Hippocampal formation (tissue), 2 donors: Measurements from ENCODE around the gene TXLNA.

ENCODE experiments used
- DNase-seq, 2 donors: peaks; one replicate each; lab custom pipeline; 2025; lab: John Stamatoyannopoulos, UW

The TXLNA gene

DNA sequence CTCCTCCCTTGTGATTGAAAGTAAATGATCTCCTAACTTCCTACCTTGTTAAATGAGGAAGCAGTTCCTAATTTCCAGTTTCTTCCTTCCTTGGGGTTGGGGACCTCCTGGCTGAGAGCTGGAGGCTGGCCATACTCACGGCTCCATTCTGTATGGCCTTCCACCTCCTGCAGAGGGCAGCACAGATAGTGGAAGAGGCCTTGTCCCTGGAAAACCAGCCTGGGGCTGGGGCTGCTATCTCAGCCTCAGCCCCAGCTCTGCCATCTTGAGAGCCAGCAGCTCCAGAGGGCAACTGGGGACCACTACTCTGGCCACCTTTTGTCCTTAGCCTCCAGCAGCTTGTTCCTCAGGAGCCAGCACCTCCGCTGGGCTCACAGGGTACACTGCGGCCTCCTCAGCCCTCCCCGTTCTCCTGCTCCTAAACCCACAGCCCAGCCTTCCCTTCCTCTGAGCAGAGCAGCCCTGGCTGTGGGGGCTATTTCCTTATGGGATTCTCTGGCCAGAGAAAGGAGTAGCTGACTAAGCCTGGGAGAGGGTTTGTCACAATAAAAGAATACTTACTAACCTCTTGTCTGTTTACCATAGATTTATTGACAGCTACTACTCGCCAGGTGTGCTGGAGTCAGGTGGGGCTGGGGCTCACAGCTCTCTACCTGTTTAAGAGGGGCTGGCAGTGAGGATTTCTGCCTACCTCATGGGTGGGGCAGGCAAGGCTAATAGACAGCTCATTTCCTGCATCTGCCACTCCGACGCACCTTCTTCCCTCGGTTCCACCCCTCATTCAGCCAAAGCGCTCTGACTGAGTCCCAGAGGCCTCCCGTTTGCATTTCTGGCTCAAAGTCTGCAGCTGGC, 36.4 kb downstream of the TXLNA start:
- peak; percentile 15 to 20 for DNase-seq

DNA sequence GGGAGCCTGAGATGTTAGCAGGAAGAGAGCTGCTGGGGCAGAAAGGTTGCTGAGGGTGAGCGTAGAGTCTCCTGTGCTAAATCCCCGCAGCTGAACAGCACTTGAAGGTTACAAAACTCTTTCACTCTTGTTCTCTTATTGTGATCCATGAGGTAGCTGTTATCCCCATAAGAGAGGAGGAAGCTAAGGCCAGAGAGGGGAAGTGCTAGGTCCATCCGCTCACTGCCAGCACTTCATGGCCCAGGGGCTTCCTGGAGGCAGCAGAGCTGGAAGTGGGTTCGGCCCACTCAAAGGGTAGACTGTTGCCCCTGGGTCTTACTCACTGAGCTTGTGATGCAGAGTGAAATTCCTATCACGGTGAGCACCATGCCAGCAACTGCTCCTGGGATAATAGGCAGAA, 37.1 kb downstream of the TXLNA start:
- no peak for DNase-seq

DNA sequence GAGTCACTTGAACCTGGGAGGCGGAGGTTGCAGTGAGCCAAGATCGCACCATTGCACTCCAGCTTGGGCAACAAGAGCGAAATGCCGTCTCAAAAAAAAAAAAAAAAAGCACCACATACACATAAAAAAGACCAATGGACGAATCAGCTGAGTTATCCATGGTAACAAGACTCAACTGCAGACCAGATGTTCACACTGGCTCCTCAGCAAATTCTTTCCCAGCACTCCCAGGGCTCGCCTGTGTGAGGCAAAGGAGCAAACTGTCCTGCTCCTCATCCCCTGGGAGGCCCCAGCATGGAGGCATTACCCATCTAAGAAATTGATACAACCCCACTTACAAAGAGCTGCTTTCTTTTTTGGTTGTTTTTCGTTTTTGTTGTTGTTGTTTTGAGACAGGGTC, 39.5 kb downstream of the TXLNA start:
- DNase-seq = no peak

DNA sequence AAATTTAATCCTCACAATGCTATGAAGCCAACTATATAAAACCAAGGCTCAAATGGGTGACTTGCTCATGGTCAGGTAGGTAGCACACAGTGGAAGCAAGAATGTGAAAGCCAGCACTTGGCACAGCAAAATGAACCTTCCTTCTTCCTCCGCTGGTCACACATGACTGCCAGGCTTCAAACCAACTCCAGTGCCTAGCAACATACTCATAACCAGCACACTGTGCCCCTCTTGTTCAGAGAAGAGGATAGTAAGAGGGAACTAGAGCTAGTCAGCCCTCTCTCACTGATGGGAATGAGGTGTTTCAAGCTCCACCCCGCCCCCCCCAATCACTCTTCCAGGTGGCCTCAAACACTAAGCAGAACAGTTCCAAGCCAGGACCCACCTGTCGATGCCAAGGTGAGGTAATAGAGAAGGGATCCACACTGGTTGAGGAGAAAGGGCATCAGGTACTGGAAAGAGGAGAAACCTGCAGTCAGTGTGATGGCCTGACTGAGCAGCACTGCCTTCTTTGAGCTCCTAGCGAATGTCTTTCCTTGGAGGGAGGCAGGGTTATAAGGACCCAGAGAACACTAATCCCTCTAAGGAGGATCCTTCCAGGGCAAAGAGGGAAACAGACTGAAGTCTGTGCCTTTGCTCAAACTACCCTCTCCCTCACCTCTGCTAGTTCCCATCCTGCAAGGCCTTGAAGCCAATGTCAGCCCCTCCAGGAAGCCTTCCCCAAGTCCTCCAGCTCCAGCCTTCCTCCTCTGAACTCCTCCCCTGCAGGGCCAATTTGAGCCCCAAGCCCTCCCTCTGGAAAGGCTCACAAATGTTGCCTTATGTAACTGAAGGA, 41.5 kb downstream of the TXLNA start:
- no peak for DNase-seq

DNA sequence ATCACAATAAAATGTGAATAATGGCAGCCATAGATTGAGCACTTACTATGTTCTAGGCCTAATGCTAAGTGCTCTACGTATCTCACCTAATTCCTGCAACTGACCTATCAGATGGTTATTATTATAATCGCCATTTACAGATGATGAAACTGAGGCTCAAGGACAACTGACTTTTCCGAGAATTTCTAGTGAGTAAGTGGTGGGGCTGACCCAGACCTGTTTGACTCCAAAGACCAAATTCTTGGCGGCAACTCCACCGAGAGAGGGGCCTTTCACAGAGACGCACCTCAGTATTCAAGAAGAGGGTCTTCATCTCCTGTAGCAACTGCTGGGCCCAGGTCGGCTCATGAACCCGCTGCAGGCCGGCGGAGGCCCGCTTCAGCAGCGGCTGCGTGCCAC, 42.1 kb downstream of the TXLNA start:
- no peak for DNase-seq

DNA sequence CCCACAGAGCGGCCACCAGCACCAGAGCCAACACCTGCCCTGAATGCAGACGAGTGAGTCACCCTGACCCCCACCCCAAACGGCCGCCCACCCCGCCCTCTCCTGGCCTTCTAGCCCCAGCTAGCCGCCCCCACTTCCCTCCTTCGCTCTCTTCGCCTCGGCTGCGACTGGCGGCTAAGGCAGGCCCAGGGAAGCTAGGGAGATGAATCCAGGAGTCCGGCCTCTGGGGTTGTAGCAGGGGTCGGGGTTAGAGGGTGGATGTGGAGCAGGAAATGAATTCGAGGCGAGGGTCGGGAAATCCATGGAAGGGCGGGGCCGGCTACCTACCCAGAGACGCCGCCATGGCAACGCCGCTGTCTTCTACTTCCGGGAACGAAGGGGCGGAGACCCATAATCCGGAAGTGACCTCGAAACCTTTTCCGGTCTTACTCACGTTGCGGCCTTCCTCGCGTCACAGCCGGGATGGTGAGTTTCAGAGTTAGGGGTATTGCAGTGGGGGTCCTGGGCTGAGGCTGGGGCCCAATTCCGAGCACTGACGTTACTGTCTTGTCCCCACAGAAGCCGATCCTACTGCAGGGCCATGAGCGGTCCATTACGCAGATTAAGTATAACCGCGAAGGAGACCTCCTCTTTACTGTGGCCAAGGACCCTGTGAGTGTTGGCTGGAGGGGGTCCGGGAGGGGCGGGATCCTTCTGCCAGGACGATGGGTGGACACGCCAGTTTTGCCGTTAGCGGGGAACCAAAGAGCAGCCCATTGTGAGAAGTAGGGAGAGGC, 42.7 kb downstream of the TXLNA start, which contains the start of the genes EIF3I and TMEM234:
TSS of gene EIF3I (plus strand) at position 428 of the 776 bp plus-strand sequence. CDS start at position 463, 35 bp downstream.
TSS of gene TMEM234 (minus strand) at position 374 of the 776 bp plus-strand sequence. CDS start at position 343, 31 bp downstream.
- DNase-seq = peak; percentile 77 to 84

DNA sequence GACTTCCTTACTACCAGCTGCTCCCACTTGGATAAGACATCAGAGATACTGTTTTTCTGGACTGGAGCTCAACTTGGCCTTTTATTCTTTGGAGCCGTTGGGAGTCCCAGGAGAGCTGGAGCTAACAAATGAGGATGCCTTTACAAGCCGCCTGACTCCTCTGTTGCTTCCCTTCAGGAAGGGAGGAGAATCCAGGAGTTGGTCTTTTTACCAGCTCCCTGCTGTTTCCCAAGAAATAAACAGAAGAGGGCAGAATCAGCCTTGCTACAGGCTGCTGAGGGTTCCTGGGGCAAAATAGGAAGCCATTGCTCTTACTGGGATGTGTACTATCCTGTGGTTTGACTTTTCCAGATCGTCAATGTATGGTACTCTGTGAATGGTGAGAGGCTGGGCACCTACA, 44.2 kb downstream of the TXLNA start:
- DNase-seq = no peak

DNA sequence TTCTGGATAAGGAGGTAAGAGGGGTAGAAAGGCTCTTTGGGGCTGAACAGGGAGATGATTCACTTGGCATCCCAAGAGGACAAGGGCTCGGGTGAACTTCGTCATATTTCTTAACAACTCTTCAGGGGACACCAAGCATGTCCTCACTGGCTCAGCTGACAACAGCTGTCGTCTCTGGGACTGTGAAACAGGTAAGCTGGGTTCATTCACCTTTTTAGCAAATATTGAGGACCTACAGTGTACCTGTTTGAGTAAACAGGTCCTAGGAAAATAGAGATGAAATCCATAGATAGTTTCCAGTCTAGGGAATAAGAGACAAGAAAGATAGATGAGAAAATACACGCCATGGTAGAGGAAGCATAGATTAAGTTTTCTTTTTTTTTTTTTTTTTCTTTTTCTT, 44.8 kb downstream of the TXLNA start:
- no peak for DNase-seq

DNA sequence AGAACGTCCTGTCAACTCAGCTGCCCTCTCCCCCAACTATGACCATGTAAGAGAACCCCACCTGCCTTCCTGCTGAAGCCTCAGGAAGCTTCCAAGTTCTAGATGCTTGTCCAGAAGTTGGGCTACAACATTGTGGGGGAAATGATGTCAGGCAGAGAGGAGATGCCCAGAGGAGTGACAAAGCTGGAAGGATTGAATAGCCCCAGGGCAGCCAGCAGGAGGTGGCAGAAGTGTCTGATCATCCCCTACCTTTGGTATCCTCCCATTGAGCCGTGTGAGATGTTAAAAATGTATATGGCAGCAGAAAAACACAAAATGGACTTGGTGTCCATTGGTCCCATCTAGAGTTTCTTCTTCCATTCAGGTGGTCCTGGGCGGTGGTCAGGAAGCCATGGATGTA, 49.3 kb downstream of the TXLNA start:
- no peak for DNase-seq

DNA sequence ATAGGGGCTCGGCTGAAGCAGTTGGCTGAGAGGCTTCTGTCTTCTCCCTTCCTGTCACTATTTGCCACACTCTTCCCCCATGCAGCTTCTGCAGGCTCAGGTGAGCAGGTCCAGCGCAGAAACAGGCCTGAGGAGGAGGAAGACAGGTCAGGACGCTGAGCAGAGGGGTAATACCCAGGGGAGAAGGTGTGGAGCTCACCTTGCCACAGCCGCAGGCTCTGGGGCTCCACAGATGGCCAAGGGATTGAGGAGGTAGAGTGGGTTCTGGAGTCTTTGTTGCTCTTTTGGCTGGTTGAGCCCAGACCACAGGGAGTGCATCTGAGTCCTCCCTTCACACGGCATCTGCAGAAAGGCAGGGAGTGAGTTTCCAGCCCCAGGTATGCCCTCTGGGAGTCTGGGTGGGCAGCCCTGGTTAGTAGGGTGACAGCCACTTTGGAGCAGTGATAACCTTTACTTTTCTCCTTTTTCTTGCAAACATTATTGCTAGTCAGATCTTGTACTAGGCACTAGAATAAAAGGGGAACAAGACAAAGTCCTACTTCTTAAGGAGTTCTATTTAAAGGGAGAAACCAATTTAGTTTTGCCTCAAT, 52.5 kb downstream of the TXLNA start:
- DNase-seq = no peak

DNA sequence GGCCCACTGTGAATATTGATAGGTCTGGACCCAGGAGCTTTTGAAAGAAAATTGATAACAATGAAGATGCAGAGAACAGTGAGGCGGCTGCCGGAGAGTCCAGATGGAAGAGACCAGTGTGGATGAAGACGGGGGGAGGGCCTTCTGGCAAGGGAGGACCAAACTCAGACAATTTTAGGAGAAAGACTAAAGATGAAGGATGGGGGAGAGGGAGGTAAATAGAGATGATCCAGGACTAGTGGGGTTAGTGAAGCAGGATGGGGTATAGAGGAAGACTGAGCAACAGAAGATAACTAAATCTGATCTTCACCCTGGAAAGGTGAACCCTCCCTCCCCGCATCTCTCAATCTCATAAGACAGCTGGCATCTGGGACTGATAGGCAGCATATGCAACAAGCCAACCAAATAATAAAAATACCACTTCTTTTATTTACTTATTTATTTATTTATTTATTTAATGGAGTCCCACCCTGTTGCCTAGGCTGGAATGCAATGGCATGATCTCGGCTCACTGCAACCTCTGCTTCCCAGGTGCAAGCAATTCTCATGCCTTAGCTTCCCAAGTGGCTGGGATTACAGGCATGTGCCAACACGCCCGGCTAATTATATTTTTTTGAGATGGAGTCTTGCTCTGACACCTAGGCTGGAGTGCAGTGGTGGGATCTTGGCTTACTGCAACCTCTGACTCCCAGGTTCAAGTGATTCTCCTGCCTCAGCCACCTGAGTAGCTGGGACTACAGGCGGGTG, 53.3 kb downstream of the TXLNA start:
- DNase-seq = no peak

DNA sequence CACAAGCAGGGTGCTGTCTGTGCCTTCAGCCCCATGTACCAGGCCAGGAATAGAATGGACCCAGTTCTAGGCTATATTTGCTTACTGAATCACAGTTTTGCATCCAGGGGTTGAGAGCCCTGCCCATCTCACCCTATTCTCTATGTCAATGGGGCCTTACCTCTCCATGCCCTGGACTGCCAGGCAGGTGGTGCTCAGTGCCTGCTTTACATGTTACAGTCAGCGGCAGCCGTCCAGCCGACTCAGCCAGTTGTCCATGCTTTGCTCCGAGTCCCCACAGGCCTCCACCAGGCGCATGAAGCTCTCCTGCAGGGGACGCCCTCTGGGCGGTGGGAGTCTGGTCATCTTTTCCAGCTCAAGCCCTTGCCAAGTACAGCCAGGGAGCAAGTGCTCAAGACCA, 55.3 kb downstream of the TXLNA start:
- DNase-seq = no peak

DNA sequence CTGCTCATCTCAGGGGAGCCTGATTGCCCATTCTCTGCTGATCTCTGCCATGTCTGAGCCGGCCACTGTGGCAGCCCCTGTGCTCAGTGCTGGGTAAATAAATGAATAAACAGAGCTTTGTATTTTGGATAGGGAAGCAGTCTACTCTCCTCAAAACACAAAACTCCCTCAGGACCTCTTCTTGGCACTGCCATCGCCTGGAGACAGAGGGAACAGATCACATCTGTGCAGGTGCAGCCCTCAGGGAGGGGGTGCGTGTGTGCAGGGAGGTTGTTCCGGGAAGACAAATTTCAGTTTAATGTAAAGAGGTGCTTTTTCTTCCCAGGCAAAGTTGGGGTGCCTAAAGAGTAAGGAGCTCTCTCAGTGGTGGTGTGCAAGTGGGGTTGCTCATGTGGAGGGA, 59.9 kb downstream of the TXLNA start:
- no peak for DNase-seq

DNA sequence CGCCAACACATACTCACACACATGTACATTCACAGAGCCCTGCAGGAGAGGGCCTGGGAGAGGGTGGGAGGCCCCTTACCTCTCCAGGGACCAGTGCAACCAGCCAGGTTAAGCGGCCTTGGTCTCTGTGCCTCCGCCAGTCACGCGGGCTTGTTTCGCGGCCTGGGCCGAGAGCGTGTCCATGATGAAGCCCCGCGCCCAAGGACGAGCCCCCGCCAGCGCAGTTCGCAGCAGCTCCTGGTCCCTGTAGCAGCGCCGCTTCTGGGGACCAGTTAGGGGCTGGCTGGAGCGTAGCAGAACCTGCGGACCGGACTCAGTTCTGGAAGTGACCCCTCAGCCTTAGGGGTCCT, 60.3 kb downstream of the TXLNA start:
- no peak for DNase-seq

DNA sequence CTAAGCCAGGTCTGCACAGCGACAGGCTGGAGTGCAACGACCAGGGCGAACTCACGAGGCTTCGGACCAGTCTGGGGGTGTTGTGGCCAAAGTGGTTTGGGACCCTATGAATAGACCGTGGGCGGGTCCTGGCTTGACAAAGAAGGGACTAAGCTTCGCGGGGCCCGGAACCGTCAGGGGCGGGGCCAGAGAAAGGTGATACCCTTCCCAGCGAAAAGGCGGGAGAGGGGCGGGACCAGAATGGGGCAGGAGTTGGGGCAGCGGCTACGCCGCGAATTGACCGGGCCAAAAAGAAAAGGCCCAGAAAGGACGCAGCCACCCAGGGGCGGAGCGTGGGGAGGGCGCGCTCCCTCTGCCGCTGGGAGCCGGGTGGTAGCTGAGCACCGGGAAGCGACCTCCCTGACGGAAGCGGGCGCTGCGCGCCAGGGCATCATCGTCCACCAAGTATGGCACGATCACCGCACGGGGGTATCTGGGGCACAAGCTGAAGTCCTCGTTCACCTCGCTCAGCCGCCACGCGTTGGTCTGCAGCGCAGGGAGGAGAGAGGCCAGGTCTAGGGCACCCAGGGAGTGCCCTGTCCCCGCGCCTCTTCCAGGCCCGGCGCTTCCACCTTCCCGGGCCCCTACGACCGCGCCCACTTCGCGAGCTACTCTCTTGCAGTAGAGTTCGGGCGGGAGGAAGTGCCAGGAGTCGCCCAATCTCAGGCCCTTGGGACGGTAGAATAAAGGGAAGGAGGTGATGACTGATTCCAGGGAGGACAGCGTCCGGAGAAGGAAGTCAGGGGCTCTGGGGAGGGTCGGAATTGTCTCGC, 60.9 kb downstream of the TXLNA start:
- peak; percentile 4 to 44 for DNase-seq

DNA sequence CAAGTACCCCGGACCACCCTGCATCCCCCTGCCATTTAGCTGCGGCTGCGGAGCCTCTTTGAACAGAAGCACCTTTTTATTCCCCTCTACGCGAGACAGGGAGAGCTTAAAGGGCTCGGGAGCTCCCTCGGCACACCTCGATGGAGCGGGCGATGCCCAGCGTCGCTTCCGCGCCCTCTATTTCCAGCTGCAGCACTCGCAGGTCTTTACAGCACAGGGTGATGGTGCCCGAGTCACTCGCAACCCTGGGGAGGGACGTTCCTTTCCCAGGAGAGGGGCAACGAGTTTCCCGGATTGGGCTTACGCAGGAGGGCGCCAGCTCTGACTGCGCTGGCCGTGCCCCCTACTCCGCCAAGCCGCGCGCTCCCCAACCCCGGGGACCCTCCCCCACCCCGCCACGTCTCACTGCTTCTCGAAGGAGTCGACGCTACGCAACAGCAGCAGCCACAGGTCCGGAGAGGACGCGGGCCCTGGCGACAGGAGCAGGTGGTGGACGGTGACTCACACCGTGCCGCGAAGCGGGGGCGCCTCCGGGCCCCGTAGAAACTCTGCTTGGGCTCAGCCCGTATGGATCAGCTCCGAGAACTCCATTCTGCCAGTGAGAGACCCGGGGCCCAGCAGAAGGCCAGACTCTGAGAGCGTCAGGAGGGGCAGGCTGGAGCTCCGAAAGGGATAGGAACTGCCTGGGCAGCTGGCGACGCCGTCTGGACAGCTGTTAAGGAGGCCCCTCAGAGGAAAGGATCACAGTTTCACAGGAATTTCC, 61.7 kb downstream of the TXLNA start:
- peak; percentile 10 to 47 for DNase-seq

DNA sequence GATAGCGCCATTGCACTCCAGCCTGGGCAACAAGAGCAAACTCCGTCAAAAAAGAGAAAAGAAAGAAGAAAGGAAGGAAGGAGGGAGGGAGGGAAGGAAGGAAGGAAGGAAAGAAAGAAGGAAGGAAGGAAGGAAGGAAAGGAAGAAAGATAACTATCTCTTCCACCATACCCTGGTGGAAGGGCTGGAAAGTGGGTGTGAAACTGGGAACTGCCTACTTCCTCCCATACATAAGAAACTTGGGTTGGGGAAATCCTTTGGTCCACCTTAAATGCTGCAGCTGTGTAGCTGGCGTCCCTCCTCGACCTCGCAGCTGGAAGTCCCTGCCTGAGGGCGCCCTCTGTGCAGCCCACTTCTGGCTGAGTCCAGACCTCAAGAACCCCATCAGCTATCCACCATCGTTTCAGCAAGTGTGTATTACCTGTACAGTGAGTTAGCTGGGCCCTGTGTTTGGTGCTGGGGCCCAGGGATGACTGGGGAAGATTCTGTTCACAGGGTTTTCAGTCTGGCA, 62.9 kb downstream of the TXLNA start:
- DNase-seq = peak; percentile 36 to 58

DNA sequence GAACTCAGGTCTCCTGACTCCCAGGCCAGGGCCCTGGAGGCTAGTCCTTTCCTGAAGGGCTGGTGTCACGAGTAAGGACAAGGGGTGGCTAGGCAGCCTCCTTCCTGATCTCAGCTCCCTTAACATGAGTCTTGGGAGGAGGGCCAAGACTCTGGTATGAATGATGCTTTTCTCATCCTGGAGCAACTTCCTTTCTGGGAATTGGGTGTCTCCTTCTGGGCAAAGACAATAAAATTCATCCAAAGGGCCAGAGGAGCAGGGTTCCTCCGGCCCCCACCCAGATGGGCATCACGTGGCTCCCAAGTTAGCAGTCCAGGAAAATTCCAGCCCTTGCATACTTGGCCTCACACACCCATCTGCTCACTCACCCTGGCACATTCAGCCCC, 67.4 kb downstream of the TXLNA start, which contains the start of gene FAM167B:
TSS of gene FAM167B (plus strand) at position 335 of the 386 bp plus-strand sequence. CDS start 200 bp downstream, outside the sequence.
- DNase-seq = no peak

DNA sequence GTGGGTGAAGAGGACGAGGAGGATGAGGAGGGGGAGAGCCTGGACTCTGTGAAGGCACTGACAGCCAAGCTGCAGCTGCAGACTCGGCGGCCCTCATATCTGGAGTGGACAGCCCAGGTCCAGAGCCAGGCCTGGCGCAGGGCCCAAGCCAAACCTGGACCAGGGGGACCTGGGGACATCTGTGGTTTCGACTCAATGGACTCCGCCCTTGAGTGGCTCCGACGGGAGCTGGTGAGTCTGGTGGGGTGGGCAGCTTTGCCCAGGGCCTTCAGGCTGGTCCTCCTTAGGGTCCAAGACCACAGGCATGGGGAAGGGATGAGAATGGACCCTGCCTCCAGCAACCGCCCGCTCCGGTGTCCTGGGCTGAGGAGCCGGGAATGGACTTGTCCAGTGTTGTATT, 68.0 kb downstream of the TXLNA start:
- no peak for DNase-seq
